ENCODE results near the gene PCSK6. TPM values are rescaled to one million over a fixed set of nuclear protein-coding genes. Genes with fewer than 3 reads are reported as not detected.

The PCSK6 gene
- total RNA-seq, 2 experiments from 2014 or later: 0.25 to 0.64 TPM

DNA sequence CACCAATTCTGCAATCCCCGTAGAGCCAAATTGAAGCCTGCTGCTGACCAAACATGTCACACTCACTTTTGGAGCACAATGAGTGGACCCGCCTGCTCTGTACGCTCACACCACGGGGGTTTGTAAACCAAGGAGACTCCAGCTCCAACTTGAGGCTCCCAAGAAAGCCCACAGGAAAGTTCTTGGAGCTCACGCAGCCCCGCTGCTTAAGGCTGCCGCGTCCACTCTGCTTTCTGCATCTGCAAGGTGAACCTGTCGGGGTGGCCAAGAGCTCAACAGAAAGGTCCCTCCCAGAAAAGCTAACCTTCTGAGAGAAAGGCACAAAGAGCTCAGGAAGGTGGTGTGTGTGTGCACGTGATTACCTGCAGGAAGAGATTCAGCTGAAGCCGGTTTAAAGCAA lies 94.9 kb downstream of the PCSK6 start:
- no peak for DNase-seq
- intact Hi-C loops (cut with micrococcal nuclease): no loop called here
- H3K4me1 Mint-ChIP-seq (ENCODE audit: low read depth): no peaks in the 10 kb centered on the region
- no peaks in the 10 kb centered on the region for H3K36me3 Mint-ChIP-seq (ENCODE audit: low read depth)
- no peaks in the 10 kb centered on the region for H3K9me3 Mint-ChIP-seq
- CTCF ChIA-PET: interaction anchor here (0.7 kb wide), 1 partner anchor 102 kb away, joined by 4 read pairs; no protein-coding TSS in a partner anchor
- peaks cover 23% of the 10 kb centered on the region for H3K27me3 Mint-ChIP-seq (ENCODE audit: low read depth)
- no peak overlapping the region for H3K27ac Mint-ChIP-seq
- no peak overlapping the region for H3K4me3 Mint-ChIP-seq

DNA sequence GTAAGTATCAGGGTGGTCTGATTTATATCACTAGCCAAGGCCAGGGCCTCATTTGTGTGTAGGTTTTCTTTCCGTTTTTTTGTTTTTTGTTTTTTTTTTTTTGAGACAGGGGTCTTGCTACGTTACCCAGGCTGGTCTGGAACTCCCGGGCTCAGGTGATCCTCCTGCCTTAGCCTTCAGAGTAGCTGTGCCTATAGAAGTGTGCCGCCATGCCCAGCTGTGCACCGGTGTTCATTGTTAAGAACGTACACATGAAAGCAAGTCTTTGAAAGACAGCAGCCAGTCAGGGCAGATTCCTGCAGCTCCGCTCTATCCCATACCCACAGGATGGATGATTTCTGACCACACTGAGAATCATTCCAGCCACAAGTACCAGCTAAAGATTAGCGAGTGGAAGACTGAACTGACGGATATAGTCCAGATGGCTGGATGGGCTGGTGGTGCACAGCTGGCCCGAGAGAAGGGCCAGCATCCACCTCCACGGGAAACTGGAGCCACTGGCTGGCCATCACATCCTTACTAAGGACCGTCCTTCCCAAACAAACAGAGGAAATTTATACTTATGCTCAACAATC lies 95.4 kb downstream of the PCSK6 start:
- Mint-ChIP-seq H3K9me3 (no peaks in the 10 kb centered on the region), H3K27ac (no peak overlapping the region), H3K4me1 (ENCODE audit: low read depth) (no peaks in the 10 kb centered on the region), H3K27me3 (ENCODE audit: low read depth) (peaks cover 20% of the 10 kb centered on the region), H3K4me3 (no peak overlapping the region), H3K36me3 (ENCODE audit: low read depth) (no peaks in the 10 kb centered on the region)
- CTCF ChIA-PET: interaction anchor here (0.7 kb wide), 2 partner anchors 73 to 102 kb away, joined by 3 to 4 read pairs; no protein-coding TSS in a partner anchor
- intact Hi-C loops (cut with micrococcal nuclease): no loop called here
- DNase-seq: no peak

DNA sequence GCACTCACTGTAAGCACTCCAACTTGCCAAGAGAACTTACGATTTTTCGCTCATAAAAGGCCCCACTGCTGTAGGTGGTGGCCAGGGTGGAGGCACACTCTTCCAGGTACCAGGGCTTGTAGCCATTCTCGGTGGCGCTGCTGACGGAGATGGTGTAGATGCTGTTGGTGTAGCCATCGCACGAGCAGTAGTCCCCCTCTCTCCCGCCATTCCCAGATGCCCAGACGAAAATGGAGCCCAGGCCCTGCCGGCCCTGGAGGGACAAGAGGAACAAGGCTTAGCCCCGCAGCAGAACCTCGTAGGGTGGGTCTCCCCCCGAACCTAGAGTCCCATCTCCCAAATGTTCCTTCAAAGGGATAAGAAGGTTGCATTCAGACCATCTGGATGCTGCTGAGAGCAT lies 96.3 kb downstream of the PCSK6 start:
- CTCF ChIA-PET: no interaction called here
- Mint-ChIP-seq H3K4me1 (ENCODE audit: low read depth) (no peaks in the 10 kb centered on the region), H3K27ac (no peak overlapping the region), H3K9me3 (no peaks in the 10 kb centered on the region), H3K4me3 (no peak overlapping the region), H3K27me3 (ENCODE audit: low read depth) (peaks cover 18% of the 10 kb centered on the region), H3K36me3 (ENCODE audit: low read depth) (no peaks in the 10 kb centered on the region)
- intact Hi-C loops (cut with micrococcal nuclease): no loop called here
- no peak for DNase-seq

DNA sequence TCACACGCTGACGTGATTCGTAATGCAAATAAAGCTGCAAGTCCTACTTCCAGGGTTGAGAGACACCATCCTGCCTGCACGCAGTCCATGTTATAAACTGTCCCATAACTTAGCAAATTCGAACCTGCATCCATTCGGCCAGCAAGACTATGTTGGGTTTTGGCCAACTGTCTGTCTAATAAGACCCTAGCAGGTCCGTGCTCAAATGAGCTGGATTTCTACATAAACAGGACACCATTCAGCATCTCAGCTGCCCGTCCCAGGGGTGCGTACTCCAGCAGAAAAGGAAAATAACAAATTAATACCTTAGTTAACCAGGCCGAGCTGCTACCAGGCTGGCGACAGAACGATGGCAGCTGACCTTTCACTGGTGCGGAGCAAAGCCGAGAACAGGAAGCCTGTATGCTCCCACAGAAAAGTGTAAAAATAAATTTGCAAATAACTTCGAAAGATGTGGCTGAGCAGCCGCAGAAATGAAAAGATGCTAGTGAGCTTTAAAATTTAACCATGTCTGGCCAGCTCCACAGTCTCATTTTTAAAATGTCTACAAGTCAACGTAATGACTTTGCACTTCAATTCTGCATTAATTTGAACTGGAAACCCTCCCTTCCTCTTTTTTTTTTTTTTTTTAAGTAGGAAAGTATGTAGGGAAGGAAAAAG lies 97.4 kb downstream of the PCSK6 start:
- H3K36me3 Mint-ChIP-seq (ENCODE audit: low read depth): no peaks in the 10 kb centered on the region
- CTCF ChIA-PET: no interaction called here
- intact Hi-C loops (cut with micrococcal nuclease): no loop called here

DNA sequence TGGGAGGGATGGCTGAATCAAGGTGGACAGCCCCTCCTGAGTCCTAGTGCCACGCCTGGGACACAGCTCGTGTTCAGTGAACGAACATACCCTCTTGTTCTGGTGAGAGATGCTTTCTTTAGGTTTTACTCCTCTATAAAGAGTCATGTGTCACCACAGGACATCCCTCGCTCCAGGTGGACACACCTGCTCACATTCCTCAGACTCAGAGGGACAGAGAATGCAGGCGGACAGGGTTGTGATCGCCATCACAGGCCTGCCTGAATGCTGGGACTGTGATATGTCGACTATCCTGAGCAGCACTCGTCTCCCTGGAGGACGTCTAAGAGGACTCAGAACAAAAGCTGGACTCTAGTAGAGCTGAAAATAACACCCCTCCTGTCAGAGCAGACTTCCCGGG lies 98.1 kb downstream of the PCSK6 start:
- intact Hi-C loops (cut with micrococcal nuclease): no loop called here
- Mint-ChIP-seq H3K36me3 (ENCODE audit: low read depth) (no peaks in the 10 kb centered on the region), H3K9me3 (no peaks in the 10 kb centered on the region), H3K4me1 (ENCODE audit: low read depth) (no peaks in the 10 kb centered on the region), H3K4me3 (no peak overlapping the region), H3K27ac (no peak overlapping the region), H3K27me3 (ENCODE audit: low read depth) (peaks cover 7% of the 10 kb centered on the region)
- DNase-seq: no peak
- CTCF ChIA-PET: no interaction called here

More for the DNA sequence above, 97.4 kb downstream of the PCSK6 start:
- Mint-ChIP-seq H3K9me3 (no peaks in the 10 kb centered on the region), H3K4me3 (no peak overlapping the region), H3K4me1 (ENCODE audit: low read depth) (no peaks in the 10 kb centered on the region), H3K27ac (no peak overlapping the region), H3K27me3 (ENCODE audit: low read depth) (peaks cover 8% of the 10 kb centered on the region)
- no peak for DNase-seq

DNA sequence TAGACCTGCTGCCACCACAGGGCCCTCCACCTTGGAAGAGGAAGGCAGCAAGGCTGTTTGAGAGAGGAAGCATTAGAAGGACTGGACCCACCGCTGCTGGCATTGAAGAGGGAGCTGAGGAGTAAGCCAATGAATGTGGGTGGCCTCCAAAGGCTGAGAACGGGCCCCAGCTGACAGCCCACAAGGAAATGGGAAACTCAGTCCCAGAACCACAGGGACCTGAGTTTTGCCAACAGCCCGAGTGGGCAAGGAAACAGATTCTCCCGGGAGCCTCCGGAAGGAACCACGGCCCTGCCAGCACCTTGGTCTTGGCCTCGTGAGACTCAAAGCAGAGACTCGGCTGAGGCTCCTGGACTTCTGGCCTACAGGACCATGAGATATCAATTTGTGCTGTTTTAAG lies 99.0 kb downstream of the PCSK6 start:
- DNase-seq: no peak
- H3K27ac Mint-ChIP-seq: no peak overlapping the region
- H3K36me3 Mint-ChIP-seq (ENCODE audit: low read depth): no peaks in the 10 kb centered on the region
- H3K4me3 Mint-ChIP-seq: no peak overlapping the region
- intact Hi-C loops (cut with micrococcal nuclease): no loop called here
- CTCF ChIA-PET: interaction anchor here (1.1 kb wide), 1 partner anchor 14 kb away, joined by 3 read pairs; no protein-coding TSS in a partner anchor
- peaks cover 7% of the 10 kb centered on the region for H3K27me3 Mint-ChIP-seq (ENCODE audit: low read depth)
- no peaks in the 10 kb centered on the region for H3K4me1 Mint-ChIP-seq (ENCODE audit: low read depth)
- no peaks in the 10 kb centered on the region for H3K9me3 Mint-ChIP-seq

DNA sequence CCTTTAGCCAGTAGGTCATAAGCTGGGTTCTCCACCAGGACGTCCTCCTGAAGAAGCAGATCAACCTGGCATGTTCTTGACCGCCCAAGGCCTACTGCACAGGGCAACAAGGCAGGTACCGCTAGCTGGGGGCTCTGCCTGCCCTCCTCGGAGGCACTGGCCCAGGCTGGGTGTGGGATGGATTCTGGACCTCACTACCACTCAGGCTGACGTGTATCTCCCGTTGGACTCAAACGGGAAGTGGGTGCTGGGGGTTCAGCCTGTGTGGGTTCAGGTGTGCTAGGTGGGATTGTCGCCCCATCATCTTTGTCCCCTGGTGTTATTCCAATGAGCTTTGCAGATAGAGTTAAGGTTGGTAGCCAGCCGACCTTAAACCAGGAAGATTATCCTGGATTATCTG lies 99.4 kb downstream of the PCSK6 start:
- peaks cover 7% of the 10 kb centered on the region for H3K27me3 Mint-ChIP-seq (ENCODE audit: low read depth)
- no peak overlapping the region for H3K27ac Mint-ChIP-seq
- H3K36me3 Mint-ChIP-seq (ENCODE audit: low read depth): no peaks in the 10 kb centered on the region
- DNase-seq: no peak
- no peaks in the 10 kb centered on the region for H3K9me3 Mint-ChIP-seq
- H3K4me1 Mint-ChIP-seq (ENCODE audit: low read depth): no peaks in the 10 kb centered on the region
- H3K4me3 Mint-ChIP-seq: no peak overlapping the region
- CTCF ChIA-PET: interaction anchor here (1.1 kb wide), 1 partner anchor 15 kb away, joined by 3 read pairs; no protein-coding TSS in a partner anchor
- intact Hi-C loops (cut with micrococcal nuclease): no loop called here

DNA sequence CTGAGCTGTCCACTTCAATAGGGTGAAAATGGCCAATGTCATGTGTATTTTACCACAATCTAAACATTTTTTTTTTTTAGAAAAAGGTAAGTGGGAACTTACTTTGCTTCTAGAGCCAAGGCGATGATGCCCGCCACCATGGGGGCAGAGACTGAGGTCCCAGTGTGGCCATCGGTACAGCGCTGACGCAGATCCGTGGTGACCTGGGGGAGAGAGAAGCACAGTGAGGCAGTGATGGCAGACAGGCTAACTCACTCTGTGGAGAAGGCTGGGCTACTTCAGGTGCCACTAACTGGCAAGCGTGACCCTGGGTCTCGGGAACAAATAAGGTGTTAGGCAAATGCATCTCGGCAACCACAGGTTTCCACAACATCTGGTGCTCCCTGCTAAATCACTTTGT lies 100.1 kb downstream of the PCSK6 start:
- intact Hi-C loops (cut with micrococcal nuclease): no loop called here
- H3K9me3 Mint-ChIP-seq: no peaks in the 10 kb centered on the region
- H3K36me3 Mint-ChIP-seq (ENCODE audit: low read depth): no peaks in the 10 kb centered on the region
- no peak for DNase-seq
- no peak overlapping the region for H3K4me3 Mint-ChIP-seq
- CTCF ChIA-PET: interaction anchor here (1.1 kb wide), 1 partner anchor 15 kb away, joined by 3 read pairs; no protein-coding TSS in a partner anchor
- H3K27ac Mint-ChIP-seq: no peak overlapping the region
- H3K27me3 Mint-ChIP-seq (ENCODE audit: low read depth): peaks cover 6% of the 10 kb centered on the region
- H3K4me1 Mint-ChIP-seq (ENCODE audit: low read depth): no peaks in the 10 kb centered on the region

DNA sequence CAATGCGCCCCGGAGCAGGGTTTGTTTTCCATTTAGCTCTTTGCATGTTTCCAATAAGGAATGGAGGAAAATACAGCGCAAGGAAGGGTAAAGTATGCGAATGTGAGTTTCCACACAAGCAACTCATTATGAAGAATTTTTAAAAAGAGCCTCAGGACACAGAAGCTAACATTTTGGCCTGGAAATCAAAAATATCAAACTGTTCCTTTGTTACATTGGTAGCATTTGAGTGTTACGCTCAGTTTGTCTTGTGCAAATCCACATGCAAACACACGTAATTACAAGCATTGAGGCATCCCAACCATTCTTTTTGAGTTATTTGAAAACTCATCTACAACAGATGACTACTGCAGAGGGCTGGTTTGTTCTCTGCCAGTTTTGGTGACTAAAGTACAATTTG lies 101.5 kb downstream of the PCSK6 start:
- peaks cover 2% of the 10 kb centered on the region for H3K27me3 Mint-ChIP-seq (ENCODE audit: low read depth)
- H3K4me1 Mint-ChIP-seq (ENCODE audit: low read depth): no peaks in the 10 kb centered on the region
- no peaks in the 10 kb centered on the region for H3K36me3 Mint-ChIP-seq (ENCODE audit: low read depth)
- no peak for DNase-seq
- CTCF ChIA-PET: no interaction called here
- no peaks in the 10 kb centered on the region for H3K9me3 Mint-ChIP-seq
- no peak overlapping the region for H3K27ac Mint-ChIP-seq
- intact Hi-C loops (cut with micrococcal nuclease): no loop called here
- no peak overlapping the region for H3K4me3 Mint-ChIP-seq

DNA sequence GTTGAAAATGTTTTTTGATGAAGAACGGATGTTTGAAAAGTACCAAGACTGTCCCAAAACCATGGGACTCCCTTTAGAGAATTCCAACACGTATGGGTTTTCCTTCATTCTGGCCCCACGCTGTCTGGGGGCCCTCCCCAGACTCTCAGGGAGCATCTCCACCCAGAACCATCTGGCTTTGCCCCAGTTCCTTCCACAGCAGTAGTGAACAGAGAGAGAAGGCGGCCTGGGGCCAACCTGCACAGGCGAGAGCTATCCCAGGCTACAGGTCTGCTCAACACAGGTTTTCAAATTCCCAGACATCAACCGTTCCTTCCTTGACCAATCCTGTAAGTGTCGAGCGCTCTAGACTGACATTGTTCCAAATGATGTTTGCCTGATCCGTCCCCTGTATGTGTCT lies 101.9 kb downstream of the PCSK6 start:
- H3K4me3 Mint-ChIP-seq: no peak overlapping the region
- no peak overlapping the region for H3K27ac Mint-ChIP-seq
- CTCF ChIA-PET: no interaction called here
- intact Hi-C loops (cut with micrococcal nuclease): no loop called here
- H3K4me1 Mint-ChIP-seq (ENCODE audit: low read depth): no peaks in the 10 kb centered on the region
- H3K9me3 Mint-ChIP-seq: no peaks in the 10 kb centered on the region
- no peak for DNase-seq
- no peaks in the 10 kb centered on the region for H3K36me3 Mint-ChIP-seq (ENCODE audit: low read depth)
- peaks cover 2% of the 10 kb centered on the region for H3K27me3 Mint-ChIP-seq (ENCODE audit: low read depth)

DNA sequence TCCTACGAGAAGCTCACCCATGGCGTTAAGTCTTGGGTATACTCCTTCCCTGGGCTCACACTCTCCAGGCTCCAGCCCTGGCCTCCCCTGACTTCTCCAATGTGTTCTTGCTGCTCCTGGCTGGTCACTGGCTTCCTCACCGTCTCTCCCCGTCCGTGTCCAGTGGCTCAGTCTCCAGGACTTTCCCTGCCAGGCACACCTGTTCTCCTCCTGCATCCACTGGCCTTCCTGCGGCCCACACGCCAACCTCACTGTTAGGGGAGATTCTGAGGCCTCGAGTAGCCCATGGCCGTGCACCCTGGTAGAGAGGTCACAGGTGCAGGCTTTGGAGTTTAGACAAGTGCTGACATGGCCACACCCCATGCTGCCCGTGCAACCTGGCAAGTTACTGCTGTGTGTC lies 102.5 kb downstream of the PCSK6 start:
- no peak overlapping the region for H3K4me3 Mint-ChIP-seq
- intact Hi-C loops (cut with micrococcal nuclease): no loop called here
- no peaks in the 10 kb centered on the region for H3K36me3 Mint-ChIP-seq (ENCODE audit: low read depth)
- no peaks in the 10 kb centered on the region for H3K4me1 Mint-ChIP-seq (ENCODE audit: low read depth)
- no peaks in the 10 kb centered on the region for H3K9me3 Mint-ChIP-seq
- H3K27ac Mint-ChIP-seq: no peak overlapping the region
- DNase-seq: no peak
- H3K27me3 Mint-ChIP-seq (ENCODE audit: low read depth): peaks cover 2% of the 10 kb centered on the region
- CTCF ChIA-PET: no interaction called here

DNA sequence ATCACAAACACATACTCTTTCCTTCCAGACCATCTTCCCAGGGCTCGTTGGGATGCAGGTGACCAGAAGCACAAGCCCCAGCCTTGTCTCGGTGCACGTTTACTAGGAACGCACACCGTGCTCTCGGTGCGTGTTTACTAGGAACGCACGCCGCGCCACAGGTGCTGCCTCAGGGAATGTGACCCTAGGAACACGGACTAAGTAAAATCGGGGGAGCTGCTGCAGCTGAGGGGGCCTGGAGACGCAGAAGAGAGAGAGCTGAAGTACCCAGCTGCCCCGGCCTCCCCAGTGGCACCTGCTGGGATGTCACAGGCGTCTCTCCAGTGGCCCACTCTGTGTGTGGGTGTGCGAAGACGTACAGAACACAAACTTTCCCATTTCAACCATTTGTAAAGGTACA lies 103.5 kb downstream of the PCSK6 start:
- Mint-ChIP-seq H3K4me1 (ENCODE audit: low read depth) (no peaks in the 10 kb centered on the region), H3K36me3 (ENCODE audit: low read depth) (no peaks in the 10 kb centered on the region), H3K9me3 (no peaks in the 10 kb centered on the region), H3K27ac (no peak overlapping the region), H3K4me3 (no peak overlapping the region), H3K27me3 (ENCODE audit: low read depth) (peaks cover 2% of the 10 kb centered on the region)
- DNase-seq: no peak
- CTCF ChIA-PET: interaction anchor here (0.7 kb wide), 1 partner anchor 446 kb away, joined by 3 read pairs; no protein-coding TSS in a partner anchor
- intact Hi-C loops (cut with micrococcal nuclease): no loop called here

DNA sequence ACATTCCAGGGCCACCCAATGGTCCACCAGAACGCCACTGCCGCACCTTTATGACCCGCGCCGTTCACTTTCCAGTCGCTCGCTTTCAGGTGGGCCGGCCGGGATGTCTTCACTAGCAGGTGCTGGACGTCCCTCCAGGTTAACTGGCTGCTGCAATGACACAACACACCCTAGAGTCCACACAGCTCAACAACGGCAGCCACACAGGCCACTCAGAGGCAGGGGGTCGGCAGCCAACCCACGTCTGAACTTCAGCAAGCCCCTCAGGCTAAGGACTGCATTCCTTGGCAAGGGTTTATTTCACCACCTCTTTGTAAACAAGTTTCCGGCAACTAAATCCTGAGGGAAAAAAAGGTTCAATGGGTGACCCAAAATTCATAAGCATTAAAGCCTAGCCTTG lies 105.2 kb downstream of the PCSK6 start:
- Mint-ChIP-seq H3K36me3 (ENCODE audit: low read depth) (no peaks in the 10 kb centered on the region), H3K27ac (no peak overlapping the region), H3K27me3 (ENCODE audit: low read depth) (no peaks in the 10 kb centered on the region), H3K4me3 (no peak overlapping the region), H3K9me3 (no peaks in the 10 kb centered on the region), H3K4me1 (ENCODE audit: low read depth) (no peaks in the 10 kb centered on the region)
- CTCF ChIA-PET: no interaction called here
- intact Hi-C loops (cut with micrococcal nuclease): no loop called here
- DNase-seq: no peak

All from activated naive CD4-positive, alpha-beta T cell treated with anti-CD3 and anti-CD28 coated beads for 36 hours (primary cell).